Measurements from ENCODE around the gene NR5A1.
A peak's percentile ranks its signal among the peaks of the same experiment; 100 is the strongest.

The NR5A1 gene

GRCh38 chr9:124456341-124457078, 50.7 kb downstream of the NR5A1 start:
- DNase-seq, result no peak

DNA sequence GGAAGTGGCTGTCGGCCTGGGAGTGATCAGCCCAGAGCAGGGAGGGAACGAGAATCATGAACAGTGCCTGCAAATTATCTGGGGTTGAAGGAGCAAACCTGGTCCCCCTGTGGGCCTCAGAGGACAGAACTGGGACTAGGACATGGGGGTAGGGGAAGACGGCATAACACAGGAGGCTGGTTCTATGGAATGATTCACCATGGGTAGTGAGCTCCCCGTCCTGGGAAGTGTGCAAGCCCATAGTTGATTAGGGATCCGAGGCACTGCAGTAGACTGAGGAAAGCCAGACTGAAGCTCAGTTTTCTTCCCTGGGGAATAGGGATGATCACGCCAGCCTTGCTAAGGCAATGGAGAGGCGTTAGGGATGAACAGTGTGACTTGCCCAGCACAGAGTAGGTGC, 51.4 kb downstream of the NR5A1 start:
- no peak for DNase-seq

GRCh38 chr9:124454791-124455443, 52.3 kb downstream of the NR5A1 start:
- DNase-seq, result no peak

- DNase-seq, result no peak
Observed at GRCh38 chr9:124454296-124454695, 52.9 kb downstream of the NR5A1 start.

DNA sequence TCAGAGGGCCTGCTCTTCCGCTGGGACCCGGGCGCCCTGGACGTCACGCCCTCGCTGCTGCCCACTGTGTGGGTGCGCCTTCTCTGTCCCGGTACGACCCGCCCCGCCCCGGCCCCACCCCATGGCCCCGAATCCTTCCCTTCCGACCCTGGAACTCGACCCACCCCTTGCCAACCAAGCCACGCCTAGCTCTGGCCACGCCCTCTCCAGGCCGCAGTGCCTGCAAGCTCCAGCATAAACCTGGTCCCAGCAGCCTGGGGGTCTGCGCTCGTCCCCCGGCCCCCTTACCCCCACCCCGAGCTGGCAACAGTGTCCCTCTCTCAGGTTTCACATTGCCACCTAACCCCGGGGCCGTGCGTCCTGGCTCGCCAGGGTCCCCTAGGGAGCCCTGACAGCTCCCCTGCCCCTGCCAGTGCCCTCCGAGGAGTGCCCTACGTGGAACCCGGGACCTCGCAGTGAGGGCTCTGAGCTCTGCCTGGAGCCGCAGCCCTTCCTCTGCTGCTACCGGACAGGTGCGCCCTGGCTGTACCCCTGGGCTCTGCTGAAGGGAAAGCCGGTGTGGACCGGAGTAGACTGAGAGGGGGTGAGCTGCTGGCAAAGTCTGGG, 53.5 kb downstream of the NR5A1 start:
- DNase-seq, result no peak

- DNase-seq, result no peak
Observed at GRCh38 chr9:124452841-124453585, 54.2 kb downstream of the NR5A1 start.

DNA sequence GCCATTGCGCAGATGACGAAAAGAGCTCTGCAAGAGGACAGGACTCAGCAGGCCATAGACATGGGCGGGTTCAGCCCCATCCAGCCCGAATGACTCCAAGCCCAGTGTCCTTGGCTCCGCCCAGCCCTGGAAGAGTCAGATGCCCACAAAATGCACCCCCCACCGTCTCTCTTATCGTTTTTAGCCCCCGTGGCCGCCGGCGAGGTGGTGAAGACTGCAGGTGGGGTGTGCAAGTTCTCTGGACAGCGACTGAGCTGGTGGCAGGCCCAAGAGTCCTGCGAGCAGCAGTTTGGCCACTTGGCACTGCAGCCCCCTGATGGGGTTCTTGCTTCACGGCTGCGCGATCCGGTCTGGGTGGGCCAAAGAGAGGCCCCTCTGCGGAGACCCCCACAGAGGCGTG, 54.9 kb downstream of the NR5A1 start:
- DNase-seq, result no peak

DNA sequence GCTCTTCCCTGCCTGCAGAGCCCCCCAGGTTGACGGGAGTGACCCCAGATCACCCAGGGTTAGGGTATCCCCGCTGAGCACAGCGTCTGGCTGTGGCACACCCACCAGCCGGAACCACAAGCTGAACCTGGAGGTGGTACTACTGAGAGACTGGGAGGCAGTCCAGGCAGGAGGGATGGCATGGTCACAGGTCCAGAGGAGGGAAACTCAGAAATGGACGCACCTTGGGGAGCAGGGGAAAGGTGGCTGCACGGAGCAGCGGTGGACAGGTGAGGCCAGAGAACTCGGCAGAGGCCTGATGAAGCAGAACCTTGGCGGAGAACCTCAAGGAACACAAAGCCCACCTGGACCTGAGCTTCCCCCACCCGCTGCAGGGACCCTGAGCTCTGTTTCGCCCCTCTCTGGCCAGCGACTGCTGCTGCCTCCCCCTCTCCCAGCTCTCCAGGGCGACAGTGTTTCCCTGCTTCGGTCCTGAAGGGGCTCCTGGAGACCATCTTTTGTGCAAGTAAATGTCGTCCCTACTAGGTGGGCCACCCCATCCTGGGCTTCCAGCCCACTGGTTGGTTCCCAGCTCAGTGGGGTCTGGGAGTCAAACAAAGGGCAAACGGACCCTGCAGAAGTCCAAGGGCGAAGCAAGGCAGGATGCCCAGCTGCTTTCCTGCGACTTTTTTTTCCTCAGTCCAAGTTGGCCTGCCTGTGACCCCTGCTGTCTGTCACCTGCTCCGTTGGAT, 56.1 kb downstream of the NR5A1 start:
- DNase-seq, result no peak

DNA sequence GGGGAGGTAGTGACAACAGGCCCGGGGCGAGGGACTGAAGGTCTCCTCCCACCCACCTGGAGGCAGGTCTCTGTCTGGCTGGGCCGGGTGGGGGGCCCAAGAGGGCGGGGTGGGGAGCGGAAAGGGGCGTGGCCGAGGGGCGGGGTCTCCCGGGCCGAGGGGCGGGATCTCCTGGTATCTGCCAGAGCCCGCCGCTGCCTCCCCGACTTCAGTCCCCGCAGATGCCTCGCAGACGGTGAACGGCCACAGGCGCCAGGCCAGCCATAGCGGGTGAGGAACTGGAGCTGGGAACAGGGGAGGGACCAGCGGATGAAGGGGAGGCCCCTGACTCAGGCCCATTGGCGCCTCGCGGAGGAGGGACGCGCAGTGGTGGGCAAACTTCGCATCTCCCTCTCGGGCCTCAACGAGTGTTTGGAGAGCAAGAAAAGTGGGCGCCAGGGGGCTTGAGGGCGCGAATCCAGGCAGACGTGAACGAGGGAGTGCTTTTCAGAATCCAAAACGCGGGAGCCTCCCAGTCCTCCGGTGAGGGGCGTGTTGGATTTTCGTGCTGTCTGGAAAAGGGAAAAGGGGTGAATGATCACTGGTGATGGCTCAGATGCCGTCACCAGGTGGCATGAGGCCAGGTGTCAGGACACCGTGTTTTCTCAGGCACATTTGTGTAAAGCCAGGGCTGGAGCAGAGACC, 56.8 kb downstream of the NR5A1 start, which contains the start of gene ADGRD2:
Gene ADGRD2 (plus strand): TSS at position 211 of the 684 bp plus-strand sequence. CDS start 1,216 bp downstream, outside the sequence.
- peak; percentile 63 for DNase-seq

DNA sequence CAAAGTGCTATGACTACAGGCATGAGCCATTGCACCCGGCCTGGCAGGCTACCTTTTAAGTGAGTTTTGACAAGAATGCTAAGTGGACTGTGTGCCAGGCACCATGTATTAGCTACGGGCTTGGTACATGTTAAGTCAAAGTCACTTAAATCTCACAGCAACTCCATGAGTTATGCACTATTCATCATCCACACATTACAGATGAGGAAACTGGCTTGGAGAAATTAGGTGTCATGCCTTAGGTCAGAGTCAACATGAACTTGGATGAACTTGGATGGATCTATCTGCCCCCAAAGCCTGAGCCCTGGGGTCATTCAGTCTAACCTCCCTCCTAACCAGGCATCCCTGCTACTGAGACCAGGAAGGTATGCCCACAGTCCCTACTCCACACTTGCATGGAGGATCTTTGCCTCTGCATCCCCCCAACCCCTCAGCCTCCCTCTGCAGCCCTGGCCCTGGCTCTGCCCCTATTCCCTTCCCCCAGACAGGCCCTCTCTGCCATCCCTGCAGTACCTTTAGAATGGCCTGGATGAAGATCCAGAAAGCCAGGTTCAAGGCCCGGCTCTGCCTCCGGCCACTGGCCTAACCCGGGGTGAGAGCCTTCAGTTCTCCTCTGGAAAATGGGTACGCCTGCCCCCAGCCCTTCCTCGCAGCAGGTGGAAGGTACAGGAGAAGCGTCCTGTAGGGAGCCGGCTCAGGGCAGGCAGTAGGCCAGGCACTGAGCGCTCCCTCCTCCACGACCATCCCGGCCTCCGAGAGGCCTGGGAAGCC, 57.6 kb downstream of the NR5A1 start:
- no peak for DNase-seq

DNA sequence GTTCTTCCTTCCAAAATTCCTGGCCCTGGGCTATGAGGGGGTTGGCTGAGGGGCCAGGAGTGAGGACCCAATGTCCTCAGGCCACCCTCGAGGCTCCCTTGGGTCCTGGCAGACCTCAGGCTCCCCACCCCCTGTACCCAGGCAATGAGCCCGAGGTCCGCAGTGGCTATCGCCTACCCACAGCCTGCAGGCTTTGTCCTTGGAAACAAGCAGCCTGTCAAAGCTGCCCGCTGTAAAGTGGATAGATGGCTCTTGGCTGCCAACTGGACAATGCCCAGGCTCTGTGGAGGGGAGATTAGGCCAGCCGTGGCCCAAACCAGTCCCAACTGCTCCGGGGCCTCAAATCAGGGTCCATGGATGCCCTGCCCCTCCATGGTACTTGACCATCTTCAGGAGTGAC, 59.2 kb downstream of the NR5A1 start:
- no peak for DNase-seq

- no peak for DNase-seq
Observed at GRCh38 chr9:124447297-124447661, 59.9 kb downstream of the NR5A1 start.

- DNase-seq, result no peak
Observed at GRCh38 chr9:124444166-124444565, 63.0 kb downstream of the NR5A1 start.

- no peak for DNase-seq
Observed at GRCh38 chr9:124443625-124444024, 63.6 kb downstream of the NR5A1 start.

- DNase-seq, result no peak
Observed at GRCh38 chr9:124442826-124443225, 64.4 kb downstream of the NR5A1 start.

DNA sequence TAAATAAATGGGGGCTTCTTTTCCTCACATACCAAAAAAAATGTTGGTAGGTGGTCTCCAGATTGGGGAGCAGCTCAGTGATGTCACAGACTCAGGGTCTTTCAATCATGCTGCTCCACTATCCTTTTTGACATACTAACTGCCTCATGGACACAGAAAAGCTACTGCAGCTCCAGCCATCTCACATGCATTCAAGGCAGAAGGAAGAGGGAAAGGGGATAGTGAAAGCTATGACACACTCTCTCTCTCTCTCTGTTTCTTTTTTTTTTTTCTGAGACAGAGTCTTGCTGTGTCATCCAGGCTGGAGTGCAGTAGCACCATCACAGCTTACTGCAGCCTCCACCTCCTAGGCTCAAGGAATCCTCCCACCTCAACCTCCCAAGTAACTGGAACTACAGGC, 64.8 kb downstream of the NR5A1 start:
- no peak for DNase-seq

DNA sequence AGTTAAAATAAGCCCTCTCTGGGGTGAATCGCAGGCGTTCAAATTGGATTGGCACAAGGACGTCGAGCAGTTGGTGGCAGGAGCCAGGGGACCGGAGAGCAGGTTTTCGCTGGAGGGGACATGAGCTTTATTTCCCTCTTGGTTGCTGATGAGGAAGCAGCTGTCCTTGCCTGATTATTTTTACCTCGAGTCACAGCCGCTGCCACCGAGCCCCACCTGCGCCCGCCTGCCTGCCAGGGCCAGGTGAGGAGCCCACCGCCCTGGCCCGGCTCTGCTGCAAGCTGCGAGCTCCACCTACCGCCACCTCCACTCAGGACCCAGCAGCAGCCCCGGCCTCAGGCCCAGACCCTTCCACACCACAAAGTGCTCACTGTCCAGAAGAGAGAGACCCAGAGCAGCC, 65.9 kb downstream of the NR5A1 start:
- no peak for DNase-seq

DNA sequence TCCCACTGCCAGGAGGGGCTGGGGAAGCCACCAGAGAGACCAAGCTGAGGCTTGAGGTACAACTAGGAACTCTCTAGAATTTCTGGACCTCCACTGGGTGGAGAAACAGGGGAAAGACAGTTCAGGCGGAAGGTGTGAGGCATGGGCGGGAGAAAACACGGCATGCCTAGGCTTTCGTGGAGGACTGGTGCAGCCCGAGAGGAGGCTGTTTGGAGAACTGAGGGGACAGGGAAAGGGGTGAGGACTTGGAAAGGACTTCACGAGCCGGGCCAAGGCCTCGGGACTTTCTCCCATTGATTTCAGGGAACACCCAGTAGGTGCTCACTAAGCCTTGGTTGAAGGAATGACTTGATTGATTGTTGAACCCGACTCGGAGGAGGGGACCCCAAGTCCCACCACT, 66.4 kb downstream of the NR5A1 start:
- DNase-seq, result no peak

DNA sequence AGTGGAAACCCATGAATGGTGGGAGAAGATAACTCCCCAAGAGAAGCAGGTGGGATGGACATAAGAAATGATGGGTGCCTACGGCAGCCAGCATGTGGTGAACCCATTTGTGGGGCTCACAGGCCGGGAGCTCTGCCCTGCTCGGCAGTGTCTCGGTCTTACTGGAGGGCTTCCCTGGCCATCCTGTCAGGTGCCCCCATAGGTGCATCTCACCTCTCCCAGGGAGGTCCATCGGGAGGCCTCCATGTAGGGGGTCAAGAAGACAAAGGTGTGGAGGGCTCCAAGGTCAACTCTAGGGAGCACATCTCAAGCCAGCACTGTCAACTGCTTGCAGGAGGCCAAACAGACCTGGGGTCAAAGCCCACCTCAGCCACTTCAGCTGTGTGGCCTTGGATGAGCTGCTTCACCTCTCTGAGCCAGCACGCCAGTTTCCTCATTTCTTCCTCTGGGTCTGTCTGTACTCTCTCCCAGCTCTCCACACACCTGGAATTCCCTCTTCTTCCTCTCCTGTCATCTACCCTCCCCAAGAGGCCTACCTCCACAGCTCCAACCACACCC, 67.4 kb downstream of the NR5A1 start:
- no peak for DNase-seq

- no peak for DNase-seq
Observed at GRCh38 chr9:124439086-124439485, 68.1 kb downstream of the NR5A1 start.

DNA sequence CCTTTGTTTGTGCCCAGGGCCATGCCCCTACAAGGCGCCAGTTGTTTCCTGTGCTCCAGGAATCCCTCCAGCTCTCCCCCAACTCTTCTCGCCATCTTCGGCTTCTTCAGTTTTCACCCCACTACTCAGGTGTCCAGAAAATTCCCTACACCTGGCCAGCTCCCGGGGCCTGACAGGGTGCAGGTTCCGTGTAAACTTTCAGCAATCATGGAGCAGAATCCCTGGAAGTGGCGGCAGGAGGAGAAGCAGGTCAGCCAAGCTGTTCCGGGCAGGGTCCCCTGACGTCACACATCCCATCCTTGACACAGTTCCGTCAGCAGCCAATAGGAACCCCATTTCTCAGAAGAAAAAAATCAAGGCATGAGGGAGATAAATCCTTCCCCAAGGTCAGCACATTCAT, 69.1 kb downstream of the NR5A1 start:
- DNase-seq, result no peak
